Kidney capillary endothelial cell (primary cell): ENCODE data around the gene TBC1D19.
A peak's percentile ranks its signal among the peaks of the same experiment; 100 is the strongest.

Experiments
- DNase-seq: peaks from one replicate; pipeline ENCODE4 v3.0.0-alpha.2; 2018; ENCODE audit warnings: low spot score

The TBC1D19 gene

DNA sequence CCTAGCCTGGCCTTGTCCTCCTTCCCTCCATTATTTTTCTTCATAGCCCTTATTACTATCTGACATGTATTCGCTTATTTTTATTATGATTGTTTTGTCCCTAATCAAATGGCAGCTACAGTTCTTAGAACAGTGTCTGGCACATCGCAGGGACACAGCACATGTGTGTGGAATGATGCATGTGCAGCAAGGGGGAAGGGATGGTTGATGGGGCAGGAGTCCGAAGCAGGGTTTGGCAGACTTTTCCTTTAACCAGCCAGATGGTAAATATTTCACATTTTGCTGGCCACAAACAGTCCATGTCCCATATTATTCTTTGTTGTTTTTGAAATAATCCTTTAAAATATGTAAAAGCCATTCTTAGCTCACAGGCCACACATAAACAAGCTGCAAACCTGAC lies 148.5 kb downstream of the TBC1D19 start:
- DNase-seq, result no peak

GRCh38 chr4:26736621-26737020 lies 152.7 kb downstream of the TBC1D19 start:
- DNase-seq, result no peak

GRCh38 chr4:26737385-26737784 lies 153.5 kb downstream of the TBC1D19 start:
- DNase-seq, result no peak

DNA sequence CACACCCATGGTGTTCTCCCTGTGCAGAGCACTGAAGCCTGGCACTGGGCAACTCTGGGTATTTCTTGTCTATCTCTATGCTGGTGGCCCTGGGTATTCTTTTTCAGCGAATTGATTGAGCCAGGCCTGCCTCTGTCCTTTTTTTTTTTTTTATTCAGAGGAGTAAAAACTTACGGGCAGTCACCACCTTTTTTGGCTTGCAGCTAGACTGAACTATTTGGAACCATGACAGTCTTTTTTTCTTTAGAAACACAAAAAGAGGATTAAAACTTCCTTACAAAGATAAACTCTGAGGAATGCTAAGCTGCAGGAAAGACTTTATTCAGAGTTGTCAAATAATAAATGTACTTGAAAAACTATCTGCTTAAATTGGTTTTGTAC lies 157.6 kb downstream of the TBC1D19 start:
- no peak for DNase-seq

- DNase-seq, result no peak
Measured at GRCh38 chr4:26746802-26747213, 162.9 kb downstream of the TBC1D19 start.

DNA sequence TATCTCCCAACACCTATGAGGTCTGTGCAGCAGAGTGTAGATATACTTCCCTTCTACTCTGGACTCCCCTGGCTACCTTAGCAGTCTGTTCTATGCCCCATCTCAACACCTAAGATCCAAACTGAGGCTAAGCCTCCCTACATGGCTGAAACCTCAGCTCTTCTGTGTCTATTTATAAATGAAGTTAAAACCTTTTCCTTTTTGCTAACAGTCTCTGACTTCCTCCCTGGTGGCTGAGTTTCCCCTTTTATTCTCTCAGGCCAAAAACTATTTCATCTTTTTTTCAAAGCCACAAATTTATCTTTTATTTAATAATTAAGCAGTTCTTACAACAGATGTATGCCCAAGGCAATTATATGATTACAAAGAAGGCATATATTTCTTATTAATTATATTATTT lies 164.9 kb downstream of the TBC1D19 start:
- no peak for DNase-seq

- no peak for DNase-seq
Measured at GRCh38 chr4:26749867-26750266, 166.0 kb downstream of the TBC1D19 start.

- no peak for DNase-seq
Measured at GRCh38 chr4:26751004-26751403, 167.1 kb downstream of the TBC1D19 start.

DNA sequence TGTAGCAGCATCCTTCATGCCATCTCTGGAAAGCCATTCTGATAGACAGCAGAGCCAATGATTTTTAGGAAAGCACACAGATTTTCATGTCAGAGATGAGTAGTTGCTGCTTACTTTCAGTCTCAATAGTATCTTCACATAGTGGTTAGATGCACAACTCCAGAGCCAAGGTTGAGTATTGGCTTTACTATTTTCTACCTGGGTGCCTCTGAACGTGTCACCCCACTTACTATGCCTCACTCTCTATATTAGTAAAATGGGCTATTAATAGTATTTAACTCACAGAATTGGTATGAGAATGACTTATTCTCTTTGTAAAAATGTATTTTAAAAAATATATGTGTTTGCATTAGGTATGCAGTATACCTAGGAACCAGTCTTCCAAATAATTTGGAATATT lies 168.0 kb downstream of the TBC1D19 start:
- no peak for DNase-seq

- no peak for DNase-seq
Measured at GRCh38 chr4:26753187-26753586, 169.3 kb downstream of the TBC1D19 start.

DNA sequence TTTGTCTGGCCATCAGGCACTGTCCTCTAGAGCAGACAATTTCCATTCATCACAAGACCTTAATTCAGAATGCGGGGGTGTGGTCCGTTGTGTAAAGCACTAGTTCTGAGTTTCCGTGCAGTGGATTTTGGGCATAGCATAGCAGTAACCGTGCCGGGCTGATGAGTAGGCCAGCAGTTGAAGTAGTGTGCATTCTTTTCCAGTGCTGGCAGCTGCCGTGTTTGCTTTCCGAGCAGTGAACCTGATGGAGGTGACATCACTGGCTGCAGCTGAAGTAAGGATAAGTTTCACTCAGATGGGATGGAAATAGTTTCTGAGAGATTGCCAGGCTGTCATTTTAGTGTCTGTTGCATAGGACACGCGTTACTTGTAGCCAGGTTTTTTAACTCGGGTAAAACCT lies 169.7 kb downstream of the TBC1D19 start:
- no peak for DNase-seq

- no peak for DNase-seq
Measured at GRCh38 chr4:26757751-26758150, 173.9 kb downstream of the TBC1D19 start.

DNA sequence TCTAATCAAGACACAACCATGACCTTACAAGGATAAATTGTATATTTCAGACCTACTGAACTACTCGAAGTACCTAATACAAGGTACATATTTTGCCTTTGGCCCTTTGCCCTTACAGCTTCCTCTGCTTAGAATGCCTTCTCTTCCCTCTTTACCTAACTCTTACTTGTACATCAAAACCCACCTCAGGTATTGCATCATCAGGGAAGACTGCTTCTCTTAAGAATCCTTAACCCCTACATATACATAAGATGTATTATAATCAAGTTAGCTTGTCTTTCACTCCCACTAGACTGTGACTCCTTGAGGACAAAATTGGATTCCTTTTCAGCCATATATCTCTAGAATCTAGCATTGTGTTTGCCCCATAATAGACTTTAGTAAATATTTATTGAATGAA lies 175.0 kb downstream of the TBC1D19 start:
- DNase-seq, result no peak

DNA sequence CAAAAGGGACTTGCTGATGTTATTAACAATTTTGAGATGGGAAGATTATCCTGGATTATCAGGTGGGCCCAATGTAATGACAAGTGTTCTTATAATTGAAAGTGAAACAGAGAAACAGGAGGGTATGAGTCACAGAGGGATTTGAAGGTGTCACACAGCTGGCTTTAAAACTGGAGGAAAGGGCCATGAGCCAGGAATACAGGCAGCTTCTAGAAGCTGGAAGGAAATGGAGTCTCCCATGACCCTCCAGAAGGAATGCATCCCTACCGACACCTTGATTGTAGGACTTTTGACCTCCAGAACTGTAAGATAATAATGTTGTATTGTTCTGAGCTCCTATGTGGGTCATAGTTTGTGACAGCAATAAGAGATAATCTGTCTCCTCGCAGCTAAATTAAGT lies 178.8 kb downstream of the TBC1D19 start:
- DNase-seq, result no peak

DNA sequence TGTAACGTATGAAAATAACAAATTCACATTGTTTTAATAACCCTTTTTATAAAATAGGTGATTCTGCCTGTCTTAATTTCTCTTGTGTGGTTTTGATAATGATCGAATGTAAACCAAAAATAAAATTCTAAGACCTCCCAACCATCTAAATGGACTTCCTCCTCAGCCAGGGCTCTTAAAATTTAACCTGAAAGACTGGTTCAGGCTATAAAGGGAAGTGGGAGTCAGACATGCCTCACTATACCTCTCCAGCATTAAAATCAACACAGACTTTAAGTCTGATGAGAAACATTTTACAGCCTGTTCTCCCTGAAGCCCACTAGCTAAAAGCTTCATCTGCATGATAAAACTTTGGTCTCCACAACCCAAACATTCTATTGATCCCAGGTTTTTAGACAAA lies 179.2 kb downstream of the TBC1D19 start:
- no peak for DNase-seq

DNA sequence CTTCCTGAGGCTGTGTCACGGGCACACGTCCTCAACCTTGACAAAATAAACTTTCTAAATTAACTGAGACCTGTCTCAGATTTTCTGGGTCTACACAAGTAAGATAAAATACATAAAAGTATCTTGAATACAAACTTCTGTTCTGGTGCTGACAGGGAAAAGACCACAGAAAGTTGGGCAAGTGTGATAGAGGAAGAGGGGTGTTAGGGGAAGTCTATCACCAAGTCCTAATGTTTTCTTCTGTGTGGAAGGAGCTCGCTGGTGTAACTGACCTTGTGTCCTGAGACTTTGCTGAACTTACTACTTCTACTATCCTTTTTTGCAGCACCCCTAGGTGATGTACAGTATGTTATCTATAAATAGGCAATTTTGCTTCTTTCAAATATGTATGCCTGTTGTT lies 179.8 kb downstream of the TBC1D19 start:
- DNase-seq, result no peak

GRCh38 chr4:26764231-26764630 lies 180.3 kb downstream of the TBC1D19 start:
- no peak for DNase-seq

- no peak for DNase-seq
Measured at GRCh38 chr4:26765515-26765914, 181.6 kb downstream of the TBC1D19 start.

GRCh38 chr4:26766141-26766540 lies 182.3 kb downstream of the TBC1D19 start:
- no peak for DNase-seq

DNA sequence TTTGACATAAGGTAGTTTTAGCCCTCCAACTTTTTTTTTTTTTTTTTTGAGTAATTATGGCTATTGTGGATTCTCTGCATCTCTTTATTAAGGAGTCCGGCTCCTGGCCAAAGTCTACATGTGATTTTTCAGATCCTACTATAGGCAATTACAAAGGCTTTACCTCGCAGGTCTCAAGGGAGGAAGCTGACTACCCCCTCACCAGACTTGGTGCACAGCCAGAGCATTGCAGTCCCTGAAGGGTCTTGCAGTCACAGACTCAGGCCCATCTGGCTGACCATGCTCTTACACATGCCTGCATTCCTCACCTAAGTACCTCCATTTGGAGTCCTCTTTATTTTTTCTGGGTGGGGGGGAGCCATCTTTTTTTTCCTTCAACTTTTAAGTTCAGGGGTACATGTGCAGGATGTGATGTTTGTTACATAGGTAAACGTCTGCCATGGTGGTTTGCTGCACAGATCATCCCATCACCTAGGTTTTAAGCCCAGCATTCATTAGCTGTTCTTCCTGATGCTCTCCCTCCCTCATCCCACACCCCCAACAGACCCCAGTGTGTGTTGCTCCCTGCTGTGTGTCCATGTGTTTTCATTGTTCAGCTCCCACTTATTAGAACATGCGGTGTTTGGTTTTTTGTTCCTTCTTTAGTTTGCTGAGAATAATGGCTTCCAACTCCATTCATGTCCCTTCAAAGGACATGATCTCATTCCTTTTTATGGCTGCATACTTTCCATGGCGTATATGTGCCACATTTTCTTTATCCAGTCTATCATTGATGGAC lies 188.4 kb downstream of the TBC1D19 start:
- DNase-seq, result no peak

DNA sequence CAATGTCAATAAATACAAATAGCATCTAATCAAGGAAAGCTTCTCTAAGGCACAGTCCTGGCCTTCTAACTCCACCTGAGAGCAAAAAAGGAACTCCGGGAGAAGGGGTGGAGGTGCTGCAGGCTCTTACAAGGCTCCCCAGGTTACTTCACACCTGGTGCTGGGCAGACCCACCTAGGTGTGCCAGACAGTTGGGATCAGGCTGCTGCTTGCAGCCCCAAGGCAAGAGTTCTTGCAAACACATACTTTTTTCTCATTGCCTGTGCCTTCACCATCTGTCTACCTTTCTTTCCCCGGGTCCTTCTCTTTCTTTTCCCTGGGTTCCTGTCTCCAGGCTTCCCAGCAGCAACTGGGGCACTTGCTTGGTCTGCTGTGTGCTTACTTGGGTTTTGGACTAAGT lies 195.3 kb downstream of the TBC1D19 start:
- DNase-seq, result no peak

DNA sequence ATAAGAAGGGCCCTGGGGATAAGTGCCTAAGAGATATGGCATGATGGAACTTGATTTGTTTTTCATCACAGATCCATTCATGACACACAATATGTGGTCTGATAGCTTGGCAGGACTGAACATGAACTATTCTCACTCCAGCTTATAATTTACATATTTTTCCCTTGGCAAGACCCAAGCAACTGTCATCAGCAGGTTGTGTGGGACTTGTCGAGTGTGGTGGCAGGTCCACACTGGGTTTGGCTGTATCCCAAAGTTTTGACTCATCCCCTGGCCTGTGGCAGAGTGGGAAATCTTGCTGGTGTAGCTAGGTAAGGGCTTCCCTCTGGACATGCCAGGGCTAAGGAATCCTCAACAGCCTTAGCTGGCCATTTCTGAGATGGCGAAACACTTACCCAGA lies 195.8 kb downstream of the TBC1D19 start:
- no peak for DNase-seq

DNA sequence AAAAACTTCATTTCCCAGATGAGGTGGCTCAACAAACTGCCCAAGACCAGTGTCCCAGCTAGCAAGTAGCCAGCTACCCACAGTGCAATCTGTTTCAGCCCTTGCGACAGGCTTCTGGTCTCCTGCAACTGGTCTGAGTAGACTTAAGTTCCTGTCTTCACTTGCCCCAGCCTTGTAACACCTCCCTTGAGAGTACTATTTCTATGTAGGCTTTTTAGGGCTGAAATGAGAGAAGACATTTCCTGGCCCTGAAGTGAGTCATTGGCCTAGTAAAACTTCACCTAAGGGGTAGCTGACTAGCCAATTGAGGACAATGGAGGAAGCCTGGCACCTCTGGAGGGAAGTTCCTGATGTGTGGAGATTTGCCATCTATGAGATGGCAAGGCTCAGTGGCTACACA lies 196.7 kb downstream of the TBC1D19 start:
- DNase-seq, result peak; percentile 42

- no peak for DNase-seq
Measured at GRCh38 chr4:26782168-26782829, 198.4 kb downstream of the TBC1D19 start.
